HG03060 (cell line): ENCODE measurements around the gene TEX35.
A peak's percentile ranks its signal among the peaks of the same experiment; 100 is the strongest.
"Not testable (repeated sequence)": the region's sequence is repeated elsewhere in the genome, so short reads cannot be mapped to it uniquely, and the experiment has no call there.

ENCODE experiments used
- ATAC-seq: cut with Tn5 transposase; IDR thresholded peaks from one replicate; pipeline ENCODE4 v1.9.1; 2021; ENCODE audit warnings: low read depth, moderate number of reproducible peaks; ENCODE audit not compliant: unreplicated experiment

Gene TEX35

DNA sequence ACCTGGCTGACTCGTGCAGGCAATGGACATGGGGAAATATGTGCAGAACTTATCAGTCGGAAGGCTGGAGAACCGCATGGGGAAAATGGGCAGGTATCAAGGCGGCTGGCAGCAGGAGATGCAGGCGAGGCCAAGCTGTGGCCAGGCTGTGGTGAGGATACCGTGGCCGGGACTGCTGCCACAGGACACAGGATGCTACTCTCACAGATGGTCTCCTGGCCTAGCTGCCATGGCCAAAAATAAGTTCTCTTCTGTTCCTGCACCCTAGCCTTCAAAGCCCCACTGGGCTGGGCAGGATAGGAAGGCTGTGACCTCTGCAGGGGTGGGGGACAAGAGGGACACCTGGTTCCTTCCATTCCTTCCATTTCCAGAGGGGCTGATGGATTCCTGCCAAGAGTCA lies 26.4 kb downstream of the TEX35 start:
- no peak for ATAC-seq

DNA sequence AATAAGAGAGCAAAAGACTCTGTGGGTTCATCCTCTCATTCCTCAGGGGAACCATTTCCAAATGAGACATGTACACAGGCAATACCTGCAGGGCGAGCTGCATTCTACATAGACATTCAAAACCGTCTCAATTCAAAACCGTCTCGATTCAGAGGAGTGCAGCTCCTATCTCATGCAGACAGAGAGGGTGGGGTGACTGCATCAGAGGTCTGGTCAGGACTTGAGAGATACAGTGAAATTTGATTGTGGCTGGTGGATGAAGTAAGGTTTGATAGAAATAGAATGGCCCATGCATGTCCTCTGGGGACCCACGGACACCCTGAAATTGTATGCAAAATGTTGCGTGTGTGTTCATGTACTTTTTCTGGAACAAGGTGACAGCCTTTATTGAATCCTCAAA lies 27.3 kb downstream of the TEX35 start:
- no peak for ATAC-seq

DNA sequence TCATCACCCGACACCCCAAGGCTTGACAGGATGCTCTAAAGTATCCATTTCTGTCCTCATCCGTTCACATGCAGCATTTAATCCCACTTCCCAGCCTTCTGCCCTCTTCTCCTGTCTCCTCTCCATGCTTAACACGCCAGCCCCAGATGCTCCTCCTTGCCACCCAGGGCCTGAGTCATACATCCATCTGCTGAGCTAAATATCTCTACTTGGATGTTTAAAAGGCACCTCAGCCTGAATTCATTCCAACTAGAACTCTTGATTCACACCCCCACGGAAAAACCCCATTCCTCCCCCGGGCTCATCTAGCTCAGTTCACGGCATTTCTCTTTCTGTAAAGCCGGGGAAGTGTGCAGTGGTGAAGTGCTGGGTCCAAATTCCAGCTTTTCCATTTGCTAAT lies 27.7 kb downstream of the TEX35 start:
- ATAC-seq = no peak

DNA sequence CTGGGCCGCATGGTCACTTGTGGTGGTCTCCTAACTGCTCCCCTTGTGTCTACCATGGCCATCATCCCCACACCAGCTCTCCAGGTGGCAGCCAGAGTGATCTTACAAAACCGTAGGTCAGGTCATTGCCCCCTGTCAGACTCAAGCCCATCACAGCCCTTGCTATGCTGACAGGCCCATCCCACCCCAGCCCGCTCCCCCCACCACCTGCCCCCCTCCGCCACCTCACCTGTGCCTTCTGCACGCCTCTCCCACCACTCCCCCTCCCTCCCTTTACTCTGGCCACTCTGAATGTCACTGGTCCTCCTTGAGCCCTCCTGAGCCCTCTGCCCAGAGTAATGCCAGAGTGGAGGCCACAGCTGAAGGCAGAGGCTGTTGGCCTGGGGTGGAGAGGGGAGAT lies 28.5 kb downstream of the TEX35 start:
- no peak for ATAC-seq

DNA sequence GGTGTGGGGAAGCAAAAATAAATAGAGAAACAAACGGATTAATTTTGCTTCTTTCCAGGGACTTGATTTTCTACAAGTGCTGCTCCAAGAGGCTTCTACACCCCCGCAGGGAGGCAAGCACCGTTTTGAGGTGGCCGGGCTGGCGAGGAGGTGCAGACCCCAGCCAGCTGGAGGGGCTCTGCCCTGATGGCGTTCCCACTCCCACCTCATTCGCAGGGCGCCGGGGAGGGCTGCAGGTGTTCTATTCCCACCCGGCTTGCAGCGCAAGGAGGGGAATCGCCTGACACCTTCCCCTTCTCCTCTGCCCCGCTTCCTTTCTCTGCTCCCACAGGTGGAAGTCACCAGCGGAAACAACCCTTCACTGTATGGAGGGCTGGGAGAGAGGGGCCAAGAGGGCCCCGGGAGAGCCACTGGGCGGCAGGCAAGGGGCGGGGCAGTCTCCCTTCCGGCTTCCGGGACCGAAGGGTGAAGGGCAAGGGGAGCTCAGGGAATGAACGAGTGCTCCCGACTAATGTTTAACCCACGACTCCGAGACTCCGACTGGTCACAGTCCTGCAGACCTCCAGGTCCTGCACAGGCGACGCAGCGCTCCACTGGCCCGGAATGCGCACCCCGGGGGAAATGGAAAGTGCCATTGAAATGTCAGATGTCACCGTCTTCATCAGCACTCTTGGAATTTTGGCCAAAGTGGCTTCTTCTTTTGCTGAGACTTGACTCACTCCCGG lies 29.1 kb downstream of the TEX35 start:
- ATAC-seq = no peak

DNA sequence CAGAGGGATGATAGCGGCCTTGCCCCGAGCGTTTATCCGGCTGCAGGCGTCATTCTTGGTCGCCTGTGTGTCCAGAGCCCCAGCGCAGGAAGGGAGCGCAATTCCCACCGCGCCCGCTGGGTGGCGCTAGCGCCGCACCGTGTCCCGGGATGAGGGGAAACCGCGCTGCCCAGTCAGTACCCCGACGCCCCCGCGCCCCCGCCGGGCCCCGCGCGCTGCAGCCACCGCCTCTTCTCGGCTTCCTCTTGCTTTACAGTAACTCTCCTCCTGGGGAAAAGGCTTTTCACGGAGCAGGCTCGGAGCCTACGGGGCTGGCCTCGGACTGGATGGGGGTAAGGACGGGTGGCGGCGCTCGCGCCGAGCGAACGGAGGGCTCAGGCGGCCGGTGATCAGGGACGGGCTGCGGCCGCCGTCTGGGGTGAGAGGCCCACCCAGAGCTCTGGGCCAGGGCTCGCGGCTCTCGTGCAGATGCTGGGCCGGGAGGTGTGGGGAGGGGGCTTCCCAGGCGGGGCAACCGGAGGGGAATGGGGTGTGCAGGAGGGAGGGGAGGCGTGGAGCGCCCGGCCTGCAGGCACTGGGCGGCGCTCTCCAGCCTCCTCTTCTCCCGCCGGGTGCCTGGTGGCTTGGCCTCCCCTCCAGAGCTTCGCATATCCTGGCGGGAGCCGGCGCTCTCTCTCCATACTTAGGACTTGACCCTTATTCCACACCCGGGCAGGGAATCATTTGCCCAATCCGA lies 29.8 kb downstream of the TEX35 start:
- peak; percentile 34 for ATAC-seq

DNA sequence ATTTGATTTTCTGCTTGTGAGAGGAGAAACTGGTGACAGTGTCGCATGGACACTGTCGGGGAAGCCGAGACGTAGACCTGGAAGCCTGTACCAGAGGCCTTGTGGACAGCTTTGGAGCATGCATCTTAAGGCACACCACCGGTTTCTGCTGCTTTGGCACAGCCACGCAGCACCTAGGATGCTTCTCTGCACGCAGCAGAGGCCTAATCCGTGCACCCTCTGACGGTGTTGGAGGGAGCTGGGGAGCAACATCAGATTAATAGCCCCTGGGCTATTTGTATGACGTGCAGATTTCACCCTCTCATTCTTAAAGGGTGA lies 30.3 kb downstream of the TEX35 start:
- peak; percentile 23 for ATAC-seq

DNA sequence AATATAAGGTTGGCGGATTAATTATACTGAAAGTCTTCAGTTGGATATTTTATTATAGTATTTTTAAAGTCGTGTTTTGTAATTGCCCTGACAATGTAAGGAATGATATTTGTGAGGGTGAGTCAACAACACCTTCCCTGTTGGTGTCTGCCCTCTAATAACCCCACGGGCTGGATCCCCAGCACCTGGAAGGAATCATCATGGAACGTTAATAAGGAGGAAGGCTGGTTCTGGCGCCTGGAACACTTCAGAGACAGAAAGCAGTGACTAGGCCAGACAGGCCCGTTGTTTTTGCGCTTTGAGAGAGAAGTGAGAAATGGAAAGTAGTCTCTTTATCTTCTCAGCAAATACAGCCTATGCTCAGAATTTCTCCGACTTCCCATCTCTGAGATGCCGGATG lies 31.6 kb downstream of the TEX35 start:
- no peak for ATAC-seq

DNA sequence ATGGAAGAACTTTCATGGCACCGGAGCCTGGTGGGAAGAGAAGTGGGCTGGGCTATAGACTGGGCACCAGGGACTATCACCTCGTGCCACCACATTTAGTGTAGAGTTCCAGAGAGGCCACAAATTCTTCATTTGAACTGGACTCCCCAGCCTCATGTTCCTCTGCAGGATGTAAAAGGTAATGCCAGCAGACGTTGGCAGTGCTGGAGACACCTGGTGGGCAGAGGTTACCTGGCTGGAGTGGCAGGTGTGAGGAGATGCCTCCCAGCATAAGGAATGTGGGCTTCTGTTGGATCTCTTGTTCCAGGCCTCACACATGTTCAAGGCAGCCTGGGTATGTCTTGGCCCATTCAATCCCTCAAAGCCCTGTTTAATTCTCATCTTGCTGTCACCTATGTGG lies 35.2 kb downstream of the TEX35 start:
- ATAC-seq = no peak

DNA sequence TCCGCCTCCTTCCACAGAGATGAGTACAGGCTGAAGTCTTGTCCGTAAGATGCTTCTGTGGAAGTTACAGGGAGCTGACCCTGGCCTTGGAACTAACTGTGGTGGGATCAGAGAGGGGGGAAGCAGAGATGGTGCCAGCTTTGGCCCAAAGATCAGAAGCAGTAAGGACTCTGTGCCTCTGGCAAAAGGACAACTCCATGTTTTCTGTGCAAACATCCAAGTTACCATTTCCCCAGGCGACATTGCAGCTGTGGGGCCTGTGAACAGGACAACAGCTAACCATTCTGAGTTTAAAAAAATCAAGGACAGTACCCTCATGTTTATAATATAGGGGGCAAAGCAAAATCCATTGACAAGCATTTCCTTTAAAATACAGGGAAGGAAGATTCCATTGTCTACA lies 38.4 kb downstream of the TEX35 start:
- ATAC-seq = no peak

DNA sequence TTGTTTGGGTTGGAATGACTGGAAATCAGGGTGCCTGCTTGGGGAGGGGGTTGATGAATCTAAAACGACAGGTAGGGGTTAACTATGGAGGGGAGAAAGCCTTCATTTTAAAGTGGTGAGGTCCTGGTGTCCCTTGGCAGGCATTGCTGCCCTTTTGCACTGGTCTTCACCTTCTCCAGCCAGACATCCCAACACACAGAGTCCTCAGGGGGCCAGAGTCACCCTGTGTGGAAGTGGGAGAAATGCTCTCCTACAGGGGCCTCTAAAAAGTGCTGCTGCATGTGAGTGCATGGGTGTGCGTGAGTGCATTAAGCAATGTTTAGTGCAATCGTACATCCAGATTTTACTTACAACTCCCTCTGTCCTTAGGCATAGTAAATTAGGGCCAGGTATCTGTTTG lies 39.0 kb downstream of the TEX35 start:
- ATAC-seq = no peak

DNA sequence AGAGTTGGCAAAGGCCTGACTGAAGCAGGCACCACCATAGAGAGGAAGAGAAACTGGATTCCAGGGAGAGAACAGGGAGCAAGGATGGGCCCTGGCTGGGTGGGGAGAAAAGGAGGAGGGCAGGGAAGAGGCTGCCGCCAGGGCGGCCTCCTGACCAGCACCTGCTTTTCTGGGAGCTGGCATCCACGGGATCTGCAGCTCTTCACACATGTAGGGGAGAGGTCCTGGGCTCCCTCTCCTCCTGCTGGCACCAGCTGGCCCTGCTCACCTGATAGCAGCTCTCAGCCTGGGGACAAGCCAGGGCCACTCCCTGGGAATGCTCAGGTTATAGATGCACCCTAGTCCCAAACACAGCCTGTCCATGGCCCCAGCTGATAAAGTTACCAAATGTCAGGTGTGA lies 39.9 kb downstream of the TEX35 start:
- no peak for ATAC-seq

DNA sequence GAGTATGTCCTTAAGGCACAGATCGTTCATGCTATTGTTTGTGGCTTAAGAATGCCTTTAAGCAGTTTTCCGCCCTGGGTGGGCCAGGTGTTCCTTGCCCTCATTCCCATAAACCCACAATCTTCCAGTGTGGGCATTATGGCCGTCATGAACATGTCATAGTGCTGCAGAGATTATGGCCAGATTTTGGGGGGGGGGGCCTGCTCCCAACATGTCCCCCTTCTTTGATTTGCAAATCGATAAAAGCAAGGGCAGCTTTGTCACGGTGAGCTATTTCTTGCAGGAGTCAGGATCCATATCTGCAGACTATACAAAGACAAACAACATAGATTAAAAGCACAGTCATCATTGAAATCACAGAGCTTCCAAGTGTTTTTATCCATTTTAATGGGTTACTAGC lies 41.4 kb downstream of the TEX35 start:
- not testable (repeated sequence) for ATAC-seq

DNA sequence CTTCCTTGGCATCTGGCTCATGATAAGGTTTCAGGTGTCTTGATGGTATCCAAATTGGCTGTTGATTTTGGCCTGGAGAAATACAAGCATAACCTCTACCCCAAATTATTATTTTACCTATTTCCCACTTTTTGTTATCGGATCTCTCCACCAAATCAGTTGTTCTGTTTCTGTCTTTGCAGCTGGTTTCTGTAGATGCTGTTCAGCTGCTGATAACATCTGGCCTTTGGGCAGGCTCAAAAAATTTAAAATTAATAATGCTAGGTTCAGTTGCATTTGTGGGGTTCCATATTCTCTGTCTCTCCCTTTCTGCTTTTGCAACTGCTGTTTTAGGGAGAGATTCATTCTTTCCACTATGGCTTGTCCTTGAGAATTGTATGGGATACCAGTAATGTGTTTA lies 42.7 kb downstream of the TEX35 start:
- not testable (repeated sequence) for ATAC-seq

DNA sequence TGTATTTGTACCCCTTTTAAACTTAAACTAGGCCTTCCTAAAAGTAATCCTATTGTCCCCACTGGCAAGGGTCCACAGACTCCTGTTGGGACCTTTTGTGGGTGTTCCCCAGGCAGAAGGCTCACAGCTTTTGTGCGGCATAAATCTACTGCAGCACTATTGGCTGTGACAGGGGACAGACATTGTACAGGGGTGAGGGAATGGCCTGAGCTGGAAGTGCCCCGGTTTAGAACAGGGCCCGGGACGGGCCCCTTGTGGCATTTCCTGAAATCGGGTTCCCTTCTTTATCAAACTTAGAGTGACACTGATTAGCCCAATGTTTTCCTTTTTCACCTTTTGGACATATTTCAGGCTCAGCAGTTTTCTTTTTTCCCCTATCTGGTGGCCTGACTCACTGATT lies 45.9 kb downstream of the TEX35 start:
- ATAC-seq = not testable (repeated sequence)

DNA sequence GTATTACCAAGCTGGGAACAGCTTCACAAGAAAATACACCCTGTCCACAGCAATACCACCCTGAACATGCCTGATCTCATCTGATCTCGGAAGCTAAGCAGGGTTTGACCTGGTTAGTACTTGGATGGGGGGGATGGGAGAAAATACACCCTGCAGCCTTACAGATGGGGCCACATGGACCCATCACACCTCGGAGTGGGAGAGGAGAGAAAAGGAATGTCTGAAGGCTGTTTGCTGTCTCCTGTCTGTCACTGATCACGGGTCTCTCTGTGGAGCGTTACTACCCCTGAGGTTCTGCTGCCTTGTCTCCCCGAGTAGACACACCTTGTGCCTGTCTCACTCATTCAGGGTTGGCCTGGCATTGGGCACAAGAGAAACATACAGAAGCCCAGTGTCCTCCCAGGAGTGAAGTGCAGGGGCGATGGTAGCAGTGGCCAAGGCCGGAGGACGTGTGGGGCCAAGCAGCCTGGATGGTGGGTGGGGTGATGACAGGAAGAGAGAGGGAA lies 48.0 kb downstream of the TEX35 start:
- no peak for ATAC-seq

DNA sequence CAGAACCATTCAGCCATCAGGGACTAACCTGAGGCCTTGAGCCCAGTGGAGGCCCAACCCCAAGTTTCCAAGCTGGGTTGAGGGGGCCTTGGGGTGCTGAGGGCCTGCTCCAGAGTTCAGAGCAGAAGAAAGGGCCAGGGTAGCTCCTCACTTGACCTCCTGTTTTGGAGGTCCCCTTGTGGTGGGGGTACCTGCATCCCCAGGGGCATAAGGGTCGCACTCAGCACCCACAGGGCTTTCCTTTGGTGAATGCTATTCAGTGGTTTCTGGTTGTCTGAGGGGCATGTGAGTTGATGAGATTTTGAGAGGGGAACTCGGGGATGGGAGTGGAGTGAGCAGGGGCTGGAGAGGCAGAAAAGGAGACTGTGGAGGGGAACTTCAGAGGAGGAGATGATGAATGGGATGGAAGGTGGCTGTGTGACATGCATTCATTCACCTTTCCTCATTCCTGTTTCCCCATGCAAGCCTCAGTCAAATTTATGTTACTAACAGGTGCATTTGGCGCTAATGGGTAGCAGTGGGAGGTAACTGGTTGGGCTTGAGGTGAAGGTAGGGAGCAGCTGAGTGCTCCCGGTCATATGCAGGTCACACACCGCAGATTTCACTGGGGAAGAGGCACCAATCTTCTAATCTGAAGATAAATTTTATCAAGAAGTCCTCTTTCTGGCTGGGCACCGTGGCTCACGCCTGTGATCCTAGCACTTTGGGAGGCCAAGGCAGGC lies 50.4 kb downstream of the TEX35 start:
- ATAC-seq = no peak

DNA sequence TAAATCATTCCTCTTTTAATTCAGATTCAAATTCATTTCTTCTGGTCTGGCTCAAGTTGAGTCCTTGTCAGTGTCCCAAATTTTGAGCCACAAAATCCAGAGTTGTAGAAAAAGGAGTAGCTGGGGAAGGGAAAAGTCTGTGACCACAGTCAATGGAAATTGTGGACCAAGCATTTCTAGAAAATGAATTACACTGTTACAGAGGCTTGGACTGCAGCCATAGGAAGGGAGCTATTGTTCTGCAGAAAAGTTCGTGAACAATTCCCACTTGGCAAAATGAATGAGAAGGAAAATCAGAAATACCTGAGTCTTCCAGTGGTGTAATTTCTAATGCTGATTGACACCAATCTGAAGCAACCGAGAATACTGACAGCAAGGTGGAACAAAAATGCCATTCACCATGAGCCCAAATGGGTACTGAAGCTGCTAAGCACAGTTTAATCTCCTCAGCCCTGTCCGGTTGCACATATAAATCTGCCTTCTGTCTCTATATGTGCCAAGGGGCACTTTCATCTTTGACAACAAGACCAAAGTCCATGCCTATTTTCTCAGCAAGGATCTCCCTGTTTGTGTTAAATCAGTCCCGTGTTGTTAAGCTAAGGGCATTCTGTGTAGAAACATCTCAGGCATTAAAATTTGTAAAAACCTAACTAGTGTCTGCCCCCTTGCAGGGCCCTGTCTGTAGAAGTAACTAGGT lies 51.3 kb downstream of the TEX35 start:
- no peak for ATAC-seq

DNA sequence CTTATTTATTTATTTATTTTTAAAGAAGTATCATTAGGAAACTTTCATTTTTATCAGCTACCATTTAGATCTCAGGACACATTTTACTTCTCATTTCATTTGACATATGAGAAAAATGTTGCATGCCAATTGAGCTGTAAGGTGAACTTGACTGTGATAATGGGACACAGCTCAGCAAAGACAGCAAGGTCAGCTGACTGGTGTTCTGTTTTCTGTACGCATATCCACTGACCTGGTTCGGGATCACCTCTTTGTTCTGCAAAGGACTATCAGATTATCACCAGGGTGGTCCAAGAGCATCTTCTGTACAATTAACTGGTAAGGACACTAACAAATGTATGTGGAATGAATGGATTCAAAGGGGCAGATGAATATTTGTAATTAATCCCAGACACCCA lies 51.9 kb downstream of the TEX35 start:
- no peak for ATAC-seq

DNA sequence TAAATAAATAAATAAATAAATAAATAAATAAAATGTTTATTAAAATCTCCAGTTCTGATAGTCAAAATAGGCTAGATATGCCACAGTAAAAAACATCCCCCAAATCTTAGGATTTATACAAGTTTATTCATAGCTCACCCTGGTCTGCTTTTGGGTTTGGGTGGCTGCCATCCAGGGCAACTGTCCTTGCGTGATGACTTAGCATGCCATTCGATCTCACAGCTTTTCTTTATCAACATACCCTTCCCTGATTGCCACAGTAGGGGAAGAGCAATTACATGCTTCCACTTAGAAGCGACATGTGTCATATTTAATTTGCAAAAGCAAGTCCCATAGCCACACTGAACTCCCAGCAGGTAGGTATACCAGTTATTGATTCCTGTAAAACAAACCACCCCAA lies 52.7 kb downstream of the TEX35 start:
- no peak for ATAC-seq

DNA sequence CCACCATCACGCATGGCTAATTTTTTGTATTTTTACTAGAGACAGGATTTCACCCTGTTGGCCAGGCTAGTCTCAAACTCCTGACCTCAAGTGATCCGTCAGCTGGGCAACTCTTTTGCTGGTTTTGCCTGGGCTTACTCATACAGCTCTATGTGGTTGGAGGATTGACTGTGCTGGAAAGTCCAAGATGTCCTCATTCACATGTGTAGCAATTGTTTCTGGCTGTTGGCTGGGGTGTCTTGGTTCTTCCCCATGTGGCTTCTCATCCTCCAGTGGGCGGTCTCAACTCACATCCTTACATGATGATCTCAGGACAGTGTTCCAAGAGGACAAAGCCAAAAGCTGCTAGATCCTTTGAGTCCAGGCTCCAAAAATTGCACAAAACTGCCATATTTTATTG lies 53.3 kb downstream of the TEX35 start:
- ATAC-seq = no peak
